Measurements from ENCODE around the gene PLCL2.

DNA sequence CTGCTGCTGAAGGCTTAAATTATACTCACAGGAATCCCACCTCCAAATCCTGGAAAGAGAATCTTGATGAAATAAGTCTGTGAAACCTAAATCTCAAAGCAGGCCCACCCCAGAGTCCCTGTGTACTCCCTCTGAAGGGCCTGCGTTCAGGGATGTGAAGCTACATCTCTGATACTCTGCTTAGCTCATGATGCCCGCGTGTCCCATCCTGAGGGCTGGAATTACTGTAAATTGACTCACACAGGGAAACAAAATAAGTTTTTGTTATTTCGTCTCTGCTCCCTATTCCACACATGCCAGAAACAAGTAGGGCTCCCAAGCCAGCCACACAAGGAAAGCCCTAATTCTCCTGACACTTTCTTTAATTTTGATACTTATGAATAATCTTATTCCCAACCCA lies 10.9 kb upstream of the PLCL2 start:
- TF ChIP-seq, protein P1, sequence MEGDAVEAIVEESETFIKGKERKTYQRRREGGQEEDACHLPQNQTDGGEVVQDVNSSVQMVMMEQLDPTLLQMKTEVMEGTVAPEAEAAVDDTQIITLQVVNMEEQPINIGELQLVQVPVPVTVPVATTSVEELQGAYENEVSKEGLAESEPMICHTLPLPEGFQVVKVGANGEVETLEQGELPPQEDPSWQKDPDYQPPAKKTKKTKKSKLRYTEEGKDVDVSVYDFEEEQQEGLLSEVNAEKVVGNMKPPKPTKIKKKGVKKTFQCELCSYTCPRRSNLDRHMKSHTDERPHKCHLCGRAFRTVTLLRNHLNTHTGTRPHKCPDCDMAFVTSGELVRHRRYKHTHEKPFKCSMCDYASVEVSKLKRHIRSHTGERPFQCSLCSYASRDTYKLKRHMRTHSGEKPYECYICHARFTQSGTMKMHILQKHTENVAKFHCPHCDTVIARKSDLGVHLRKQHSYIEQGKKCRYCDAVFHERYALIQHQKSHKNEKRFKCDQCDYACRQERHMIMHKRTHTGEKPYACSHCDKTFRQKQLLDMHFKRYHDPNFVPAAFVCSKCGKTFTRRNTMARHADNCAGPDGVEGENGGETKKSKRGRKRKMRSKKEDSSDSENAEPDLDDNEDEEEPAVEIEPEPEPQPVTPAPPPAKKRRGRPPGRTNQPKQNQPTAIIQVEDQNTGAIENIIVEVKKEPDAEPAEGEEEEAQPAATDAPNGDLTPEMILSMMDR (IDR thresholded peaks at IDR 0.05; ENCODE audit: low read depth, low read length, poor library complexity, severe bottlenecking) = no peak
- no peak for TF ChIP-seq EZH2phosphoT487 (IDR thresholded peaks at IDR 0.05; ENCODE audit: borderline replicate concordance, low read length)
